HG03469 (cell line): ENCODE measurements around the gene OR51B5.
"Not testable (repeated sequence)": the region's sequence is repeated elsewhere in the genome, so short reads cannot be mapped to it uniquely, and the experiment has no call there.

Source experiments
- ATAC-seq: cut with Tn5 transposase; IDR thresholded peaks from one replicate; pipeline ENCODE4 v1.9.1; 2021; ENCODE audit warnings: mild to moderate bottlenecking, moderate library complexity, moderate number of reproducible peaks; ENCODE audit not compliant: unreplicated experiment

Gene OR51B5

GRCh38 chr11:5343474-5344335 is at the start of gene OR51B5:
Gene OR51B5, minus strand, starts transcription at chr11:5343524. Its CDS starts 0 bp downstream, at chr11:5343524.
- no peak for ATAC-seq

GRCh38 chr11:5390210-5390609 is 46.9 kb upstream of the OR51B5 start:
- ATAC-seq: no peak

GRCh38 chr11:5384335-5384734 is 41.0 kb upstream of the OR51B5 start:
- ATAC-seq: no peak

- ATAC-seq: no peak
Observed at GRCh38 chr11:5383576-5383975, 40.3 kb upstream of the OR51B5 start, which contains the start of gene OR51M1. Gene OR51M1, plus strand, starts transcription at chr11:5383812. Its CDS starts 5,587 bp downstream, at chr11:5389399.

GRCh38 chr11:5380740-5381342 is 37.5 kb upstream of the OR51B5 start:
- peak; percentile 54 for ATAC-seq

GRCh38 chr11:5369789-5370188 is 26.5 kb upstream of the OR51B5 start:
- peak; percentile 55 for ATAC-seq

GRCh38 chr11:5368502-5369043 is 25.2 kb upstream of the OR51B5 start:
- ATAC-seq: no peak

GRCh38 chr11:5367448-5368074 is 24.2 kb upstream of the OR51B5 start:
- ATAC-seq: no peak

GRCh38 chr11:5366856-5367255 is 23.5 kb upstream of the OR51B5 start:
- ATAC-seq: no peak

- not testable (repeated sequence) for ATAC-seq
Observed at GRCh38 chr11:5366365-5366764, 23.0 kb upstream of the OR51B5 start.

GRCh38 chr11:5364214-5364613 is 20.9 kb upstream of the OR51B5 start:
- ATAC-seq: no peak

- ATAC-seq: no peak
Observed at GRCh38 chr11:5363679-5364078, 20.4 kb upstream of the OR51B5 start.

- ATAC-seq: no peak
Observed at GRCh38 chr11:5362017-5362625, 18.8 kb upstream of the OR51B5 start.

GRCh38 chr11:5356031-5356430 is 12.7 kb upstream of the OR51B5 start:
- ATAC-seq: not testable (repeated sequence)

- no peak for ATAC-seq
Observed at GRCh38 chr11:5351208-5351607, 7.9 kb upstream of the OR51B5 start, which contains the start of gene OR51B6. Gene OR51B6, plus strand, starts transcription at chr11:5351508. Its CDS starts 0 bp downstream, at chr11:5351508.

- no peak for ATAC-seq
Observed at GRCh38 chr11:5349550-5349949, 6.2 kb upstream of the OR51B5 start.

GRCh38 chr11:5348551-5349194 is 5.3 kb upstream of the OR51B5 start:
- ATAC-seq: no peak

- no peak for ATAC-seq
Observed at GRCh38 chr11:5345831-5346230, 2.5 kb upstream of the OR51B5 start.

- ATAC-seq: peak; percentile 68
Observed at GRCh38 chr11:5339771-5340322, 3.5 kb downstream of the OR51B5 start.

GRCh38 chr11:5337253-5337652 is 6.1 kb downstream of the OR51B5 start:
- not testable (repeated sequence) for ATAC-seq
